KBM-7 (cell line): ENCODE results near the gene DMRTB1.

Source experiments
- DNase-seq: peaks from one replicate; pipeline ENCODE4 v3.0.0-alpha.2; 2015
- in situ Hi-C: fragments of 300-500 bp; cut with MboI; formaldehyde crosslinking; loops from 2 replicates; pipeline ENCODE4 v1.14.3; 2020; ENCODE audit warnings: low sequenced_read_pairs, low pct_unique_long_range_greater_than_20kb, mixed read lengths

The DMRTB1 gene

DNA sequence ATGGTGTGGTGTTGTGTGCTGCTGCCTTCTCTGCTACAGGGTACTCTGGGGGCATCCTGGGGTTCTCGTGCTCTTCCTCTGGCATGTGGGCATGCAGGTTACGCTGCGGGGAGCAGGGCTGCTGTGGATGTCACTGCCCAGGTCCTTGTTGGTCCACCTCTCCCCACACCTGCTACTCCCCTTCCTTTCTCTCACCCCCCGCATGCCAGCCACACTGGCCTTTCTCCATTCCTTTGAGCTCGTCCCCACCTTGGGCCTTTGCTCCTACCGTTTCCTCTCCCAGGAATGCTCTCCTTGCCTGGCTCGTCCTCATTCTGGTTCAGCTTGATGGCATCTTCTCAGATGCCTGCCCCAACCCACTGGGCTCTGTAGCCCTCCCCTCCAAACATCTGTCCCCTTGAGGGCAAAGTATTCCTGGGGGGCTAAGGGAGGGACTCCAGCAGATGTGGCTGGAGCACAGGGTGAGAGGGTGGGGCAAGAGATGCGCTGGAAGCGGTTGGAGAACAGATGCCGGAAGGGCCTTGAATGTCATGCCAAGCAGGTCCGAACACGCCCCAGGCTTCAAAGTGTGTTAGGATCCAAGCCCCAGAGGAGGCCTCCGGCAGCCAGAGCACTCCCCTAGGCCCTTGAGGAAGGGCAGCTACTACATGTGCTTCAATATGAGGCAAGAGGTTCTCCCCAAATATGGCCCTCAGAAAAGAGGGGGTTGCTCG, 23.4 kb downstream of the DMRTB1 start:
- in situ Hi-C loops = no loop called here
- DNase-seq = no peak

DNA sequence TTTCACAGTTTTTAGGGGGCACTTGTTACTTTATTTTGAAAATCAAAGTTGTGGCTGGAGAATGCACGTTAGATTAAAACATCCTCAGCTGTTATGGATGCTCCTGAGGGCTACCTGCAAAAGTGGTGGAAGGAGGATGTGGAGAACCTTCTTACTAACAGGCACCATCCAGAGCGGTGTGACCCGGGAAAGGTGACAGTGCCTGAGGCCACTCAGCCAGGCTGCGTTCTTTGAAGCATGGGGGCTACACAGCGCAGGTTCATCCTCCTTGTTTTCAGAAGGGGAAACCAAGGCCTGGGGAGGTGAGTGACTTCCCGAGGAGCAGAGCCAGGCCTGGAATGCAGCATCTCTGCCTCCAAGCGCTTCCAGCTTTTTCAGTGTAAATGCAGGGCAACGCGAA, 24.0 kb downstream of the DMRTB1 start:
- no peak for DNase-seq
- in situ Hi-C loops = no loop called here

DNA sequence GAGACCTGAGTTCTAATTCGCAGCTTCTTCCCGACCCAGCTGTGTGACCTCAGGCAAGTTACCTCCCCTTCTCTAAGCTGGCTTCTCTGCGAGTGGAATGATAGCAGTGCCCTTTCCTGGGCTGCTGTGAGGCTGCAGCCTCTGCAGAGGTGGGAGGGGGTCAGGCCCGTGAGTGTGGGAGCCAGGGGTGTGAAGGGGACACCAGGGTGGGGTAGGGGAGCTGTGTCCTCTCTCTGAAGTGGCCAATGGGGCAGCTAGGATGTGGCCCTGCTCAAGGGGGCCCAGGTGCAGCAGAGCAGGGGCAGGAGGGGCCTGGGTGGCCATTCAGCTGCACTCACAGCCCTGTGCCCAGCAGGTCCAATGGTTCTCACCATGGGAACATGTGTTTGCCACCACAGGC, 24.5 kb downstream of the DMRTB1 start:
- in situ Hi-C loops = no loop called here
- DNase-seq = no peak

DNA sequence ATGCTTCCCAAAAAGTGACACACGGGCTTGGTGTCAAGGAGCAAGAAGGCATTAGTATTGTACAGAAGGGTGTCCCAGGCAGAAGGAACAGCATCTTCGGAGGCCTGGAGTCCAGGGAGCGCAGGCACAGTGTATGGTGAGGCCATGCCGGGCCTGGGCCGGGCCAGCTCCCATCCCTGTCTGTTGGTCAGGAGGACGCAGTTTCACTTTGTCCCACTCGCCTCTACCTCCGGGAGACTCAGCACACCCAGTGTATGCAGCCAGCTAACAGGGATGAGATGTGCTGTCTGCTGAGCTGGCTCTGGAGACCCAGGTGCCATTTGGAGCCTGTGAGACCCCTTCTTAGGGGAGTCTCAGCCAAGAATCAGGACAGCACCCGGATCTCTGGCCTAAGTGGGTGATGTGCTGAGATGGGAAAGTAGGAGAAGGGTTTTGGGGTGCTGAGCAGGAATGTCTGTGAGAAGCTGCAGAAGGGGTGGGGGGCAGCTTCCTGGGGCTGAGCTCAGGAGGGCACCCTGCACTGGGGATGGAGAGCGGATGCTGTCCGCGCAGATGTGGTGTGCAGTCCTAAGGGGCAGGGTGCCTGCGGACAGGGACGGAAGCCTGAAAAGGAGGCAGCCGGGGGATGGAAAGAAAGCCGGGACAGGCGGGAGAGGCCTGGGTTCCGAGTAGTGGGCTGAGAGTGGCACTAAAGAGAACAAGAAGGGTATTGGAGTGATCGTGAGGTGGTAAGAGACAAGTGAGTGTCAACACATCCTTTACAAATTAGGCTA, 25.7 kb downstream of the DMRTB1 start:
- DNase-seq = no peak
- in situ Hi-C loops = no loop called here

DNA sequence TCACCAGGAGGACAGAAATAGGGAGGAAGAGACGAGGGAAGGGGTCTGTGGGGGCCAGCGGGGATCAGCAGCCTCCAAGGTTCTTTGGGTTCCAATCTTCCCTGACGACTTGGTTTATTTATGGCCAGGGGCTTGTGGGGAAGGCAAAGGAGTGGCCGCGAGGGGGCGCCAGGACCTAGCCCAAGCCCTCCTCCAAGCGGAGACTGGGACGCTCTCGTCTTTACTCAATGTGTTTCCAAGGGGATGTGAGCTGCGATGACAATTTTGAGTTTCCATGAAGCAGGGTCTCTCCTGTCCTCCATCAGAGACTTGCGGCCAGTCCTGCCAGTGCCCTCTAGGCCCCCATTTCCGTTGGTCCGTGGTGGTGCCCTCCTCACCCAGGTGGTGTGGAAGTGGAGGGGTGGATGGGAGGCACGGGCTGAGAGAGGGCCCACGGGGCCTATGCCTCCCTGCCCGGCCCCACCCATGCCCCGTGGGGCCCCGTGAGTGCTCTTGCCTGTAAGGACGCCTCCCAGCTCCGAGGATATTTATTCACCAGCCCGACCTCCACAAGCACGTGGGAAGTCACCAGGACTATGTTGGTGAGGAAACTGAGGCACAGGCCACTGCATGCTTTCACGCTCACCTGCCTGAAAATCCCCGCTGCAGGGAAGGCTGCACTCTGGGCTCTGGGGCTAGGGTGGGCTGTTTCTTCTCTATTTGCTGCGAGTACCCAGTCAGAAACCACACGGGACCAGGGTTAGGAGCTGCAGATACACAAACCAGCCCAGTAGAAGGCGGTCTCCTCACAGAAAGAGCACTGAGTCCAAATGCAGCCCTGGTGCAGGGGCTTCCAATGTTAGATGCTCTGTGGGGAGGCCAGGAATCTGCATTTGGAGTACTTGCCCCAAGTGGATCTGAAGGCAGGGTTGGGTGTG, 26.5 kb downstream of the DMRTB1 start:
- in situ Hi-C loops = no loop called here
- DNase-seq = peak; percentile 89

DNA sequence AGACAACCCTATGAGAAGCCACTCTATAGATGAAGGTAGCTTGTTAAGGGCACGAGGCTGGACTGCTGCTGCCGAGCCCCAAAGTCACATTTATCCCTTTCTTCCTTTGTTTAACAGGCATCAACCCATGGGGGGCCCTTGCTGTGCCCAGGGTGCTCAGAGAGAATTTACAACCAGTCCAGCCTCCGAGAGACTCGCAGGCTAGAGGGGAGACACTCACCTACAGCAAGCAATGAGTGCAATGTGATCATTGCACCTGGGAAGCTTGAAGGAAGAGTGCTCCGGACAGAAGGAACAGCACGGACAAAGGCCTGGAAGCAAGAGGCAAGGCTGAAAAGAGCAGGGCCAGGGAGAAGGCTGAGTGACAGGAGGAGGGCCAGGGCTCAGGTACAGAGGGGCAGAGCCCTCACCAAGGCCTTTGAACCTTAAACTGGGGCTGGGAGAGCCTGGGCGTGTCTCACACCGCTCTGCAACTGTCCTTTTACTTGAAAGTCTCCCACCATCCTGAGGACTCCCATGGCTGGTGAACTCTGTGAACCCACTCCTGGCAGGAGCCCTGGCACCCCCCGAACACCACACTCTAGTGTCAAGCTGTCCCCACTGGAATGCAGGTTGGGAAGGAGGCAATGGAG, 27.3 kb downstream of the DMRTB1 start:
- in situ Hi-C loops = no loop called here
- no peak for DNase-seq

DNA sequence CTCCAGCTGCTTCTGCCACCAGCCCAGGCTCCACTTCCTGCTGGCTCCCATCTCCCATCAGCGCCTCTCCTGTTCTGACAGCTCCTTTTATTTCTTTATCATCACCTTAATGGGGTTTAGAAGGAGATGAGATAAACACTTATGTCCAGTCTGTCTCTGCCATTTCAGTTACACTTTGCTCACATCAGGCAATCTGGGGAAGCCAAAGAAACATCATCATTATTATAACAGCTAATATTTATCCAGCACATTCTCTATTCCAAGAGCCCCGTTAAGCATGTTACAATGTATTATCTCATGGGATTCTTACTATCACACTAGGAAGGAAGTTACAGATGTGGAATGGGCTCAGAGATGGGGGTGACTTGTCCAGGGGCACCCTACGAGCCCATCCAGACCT, 31.2 kb downstream of the DMRTB1 start:
- DNase-seq = no peak
- in situ Hi-C loops = no loop called here

DNA sequence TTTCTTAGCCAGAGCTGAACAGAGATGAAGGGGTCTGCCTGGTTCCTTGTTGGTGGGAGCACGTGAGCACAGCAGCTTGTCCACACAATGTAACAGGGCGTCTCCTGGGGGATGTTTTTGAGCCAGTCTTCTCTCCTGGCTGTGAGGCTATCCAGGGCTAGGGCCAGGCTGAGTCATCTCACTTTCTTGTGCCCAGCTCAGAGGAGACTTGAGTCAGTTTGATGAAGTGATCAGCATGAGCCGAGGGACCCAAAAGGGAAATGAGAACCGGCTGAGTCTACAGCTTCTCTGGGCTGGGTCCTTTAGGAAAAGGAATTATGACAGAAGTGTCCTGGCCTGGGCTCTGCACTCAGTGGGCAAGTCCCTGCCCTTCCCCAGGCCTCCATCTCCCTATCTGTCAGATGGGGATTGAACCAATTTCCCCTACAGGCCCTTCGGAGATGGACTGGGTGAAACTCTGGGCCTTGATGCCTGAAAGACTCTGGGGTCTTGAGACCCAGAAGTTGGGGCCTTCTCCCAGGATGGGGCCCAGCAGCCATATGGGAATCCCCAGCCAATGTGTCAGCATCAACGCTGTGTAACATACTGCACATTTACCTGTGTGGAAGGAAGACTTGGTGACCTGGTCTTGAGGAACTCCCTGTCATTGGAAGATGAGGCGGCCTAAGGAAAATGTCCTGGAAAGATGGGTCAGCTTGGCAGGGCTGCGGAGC, 36.6 kb downstream of the DMRTB1 start:
- in situ Hi-C loops = no loop called here

DNA sequence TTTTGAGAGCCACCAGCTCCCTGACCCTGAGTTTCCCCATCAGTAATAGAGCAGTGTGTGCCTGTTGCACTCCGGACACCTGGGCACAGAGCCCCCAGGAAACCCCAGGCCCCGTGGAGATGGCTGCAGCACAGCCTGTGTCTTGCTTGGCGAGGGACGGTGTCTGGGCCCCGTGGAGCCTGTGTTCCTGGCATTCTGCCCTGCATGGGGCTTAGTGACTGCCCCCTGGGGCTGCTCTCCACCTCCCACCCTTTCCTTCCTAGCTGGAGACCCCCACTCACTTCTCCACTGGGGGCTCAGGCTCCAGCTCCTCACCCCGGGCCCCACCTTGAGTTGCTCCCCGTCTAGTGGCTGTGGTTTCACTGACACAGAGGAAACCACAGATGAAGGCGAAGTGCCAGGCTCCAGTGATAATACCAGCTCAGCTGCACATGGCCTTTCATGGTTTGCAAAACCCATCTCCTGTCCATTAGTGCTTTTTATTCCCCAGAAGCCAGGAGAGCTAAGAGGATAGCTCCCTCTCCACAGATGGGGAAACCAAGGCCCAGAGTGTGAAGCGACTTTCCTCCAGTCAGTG, 39.4 kb downstream of the DMRTB1 start:
- in situ Hi-C loops = no loop called here
- DNase-seq = peak; percentile 14

More for the DNA sequence above, 36.6 kb downstream of the DMRTB1 start:
- DNase-seq = no peak

DNA sequence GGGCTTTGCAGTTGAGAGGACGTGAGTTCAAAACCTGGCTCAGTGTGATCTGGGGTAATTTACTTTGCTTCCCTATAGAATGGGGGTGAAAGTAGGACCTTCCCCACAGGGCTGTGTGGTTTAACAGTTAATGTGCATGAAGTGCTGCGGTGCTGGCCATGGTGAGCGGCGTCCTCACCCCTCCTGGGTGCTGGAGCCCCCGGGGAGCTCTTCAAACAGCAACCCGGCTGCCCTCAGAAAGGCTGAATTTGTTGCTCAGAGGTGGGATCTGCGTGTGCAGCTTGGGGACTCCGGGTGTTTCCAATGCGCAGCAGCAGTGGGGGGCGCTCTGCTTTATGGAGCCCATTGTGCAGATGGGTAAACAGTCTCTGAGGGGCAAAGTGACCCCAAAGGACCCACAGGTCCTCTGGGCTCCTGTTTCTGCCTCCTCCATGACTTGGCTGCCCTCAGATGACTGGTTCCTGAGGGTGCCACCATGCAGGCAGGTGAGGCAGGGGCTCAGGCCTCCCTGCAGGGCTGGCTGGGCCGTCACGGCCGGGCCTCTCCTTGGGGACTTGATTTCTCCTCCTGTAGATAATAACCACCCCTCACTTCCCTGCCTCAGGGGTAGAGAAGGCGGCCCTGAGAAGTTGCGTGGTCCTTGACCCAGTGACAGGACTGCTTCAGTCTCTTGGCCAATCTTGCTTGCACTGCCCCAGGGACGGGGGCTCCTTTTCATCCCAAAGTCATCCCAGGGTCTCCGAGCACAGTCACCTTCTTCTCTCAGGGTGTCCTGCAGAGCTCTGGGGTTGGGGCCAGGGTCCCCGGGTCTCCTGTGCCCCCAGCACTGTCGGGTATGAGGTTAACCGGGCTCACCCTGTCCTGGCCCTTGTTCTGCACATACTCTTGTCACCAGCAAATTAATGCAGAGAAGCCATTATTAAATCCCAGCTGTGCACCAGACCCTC, 40.3 kb downstream of the DMRTB1 start:
- in situ Hi-C loops = no loop called here
- DNase-seq = no peak

DNA sequence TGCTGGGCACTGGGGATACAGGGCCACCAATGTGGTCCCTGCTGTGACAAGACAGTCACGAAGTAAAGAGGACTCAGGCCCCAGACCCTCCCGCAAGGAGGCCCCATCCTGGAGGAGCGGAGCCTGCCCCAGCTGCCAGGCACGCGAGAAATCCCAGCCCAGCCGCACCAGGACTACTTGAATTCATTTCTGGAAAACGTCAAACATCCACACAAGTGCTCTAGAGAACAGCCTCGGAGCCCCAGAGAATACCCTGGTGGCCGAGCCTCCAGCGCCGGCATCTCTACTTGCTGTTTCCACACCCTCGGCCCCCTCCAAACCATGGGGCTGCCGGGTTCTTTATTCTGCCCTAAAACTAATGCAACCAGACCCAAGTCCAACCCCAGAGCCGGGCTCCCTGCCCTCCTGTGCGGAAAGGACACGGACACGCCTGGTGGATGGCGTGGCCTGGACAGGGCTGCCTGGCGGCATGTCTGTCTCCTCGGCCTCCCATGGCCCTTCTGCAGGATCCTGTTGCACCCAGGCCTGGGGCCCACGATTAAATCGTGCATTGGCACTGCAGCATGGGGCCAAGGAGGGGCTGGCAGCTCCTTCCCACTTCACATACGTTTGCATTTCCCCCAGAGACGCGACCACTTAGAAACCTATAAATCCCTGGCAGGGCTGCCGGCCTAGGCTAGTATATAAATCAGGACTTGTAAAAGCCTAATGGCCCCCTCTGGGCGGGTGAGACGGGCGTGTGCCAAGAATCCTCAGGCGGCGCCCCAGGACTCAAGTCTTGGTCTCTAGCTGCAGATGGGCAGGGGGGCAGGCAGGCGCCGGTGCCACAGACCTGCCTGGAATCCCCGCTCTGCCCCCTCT, 41.2 kb downstream of the DMRTB1 start:
- in situ Hi-C loops = no loop called here
- DNase-seq = no peak

DNA sequence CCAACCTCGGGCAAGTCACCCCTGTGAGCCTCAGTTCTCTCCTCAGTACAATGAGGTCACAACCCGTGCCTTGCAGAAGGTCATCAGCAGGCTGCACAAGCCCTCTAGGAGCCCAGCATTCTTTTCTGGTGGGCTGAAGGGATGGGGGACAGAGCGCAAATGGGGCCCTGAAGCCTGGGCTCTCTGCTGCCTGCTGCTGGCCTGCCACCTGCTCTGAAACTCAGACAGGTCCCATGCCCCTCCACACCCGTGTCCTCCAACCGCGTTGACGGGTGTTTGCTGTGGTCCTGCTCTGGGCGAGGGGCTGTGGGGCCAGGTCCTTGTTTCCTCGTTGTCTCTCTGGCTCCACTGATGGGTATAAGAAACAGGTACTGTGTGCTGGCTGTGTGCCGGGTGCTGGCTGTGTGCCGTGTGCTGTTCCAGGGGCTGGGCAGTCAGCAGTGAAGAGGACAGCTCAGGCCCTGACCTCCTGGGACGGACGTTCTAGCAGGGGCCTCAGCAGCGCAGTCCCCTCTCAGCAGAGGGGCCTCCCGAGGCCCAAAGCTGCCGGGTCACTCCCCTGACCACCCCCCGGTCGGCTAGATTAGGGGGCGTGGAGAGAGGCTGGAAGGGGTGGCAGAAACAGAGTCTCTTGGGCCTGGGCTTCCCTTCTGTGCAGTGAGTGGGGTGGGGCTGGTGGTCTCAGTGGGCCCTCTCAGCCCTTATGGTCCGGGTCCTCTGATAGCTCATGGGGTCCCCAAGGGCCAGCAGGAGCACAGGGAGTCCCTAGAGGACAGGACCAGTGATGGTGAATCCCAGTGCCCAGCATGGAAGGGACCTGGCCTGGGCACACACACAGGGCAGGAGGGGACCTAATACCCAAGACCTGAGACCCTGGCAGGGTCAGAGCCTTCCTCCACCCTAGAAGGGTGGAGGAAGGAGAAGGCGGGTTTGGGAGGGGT, 42.1 kb downstream of the DMRTB1 start:
- in situ Hi-C loops = no loop called here

DNA sequence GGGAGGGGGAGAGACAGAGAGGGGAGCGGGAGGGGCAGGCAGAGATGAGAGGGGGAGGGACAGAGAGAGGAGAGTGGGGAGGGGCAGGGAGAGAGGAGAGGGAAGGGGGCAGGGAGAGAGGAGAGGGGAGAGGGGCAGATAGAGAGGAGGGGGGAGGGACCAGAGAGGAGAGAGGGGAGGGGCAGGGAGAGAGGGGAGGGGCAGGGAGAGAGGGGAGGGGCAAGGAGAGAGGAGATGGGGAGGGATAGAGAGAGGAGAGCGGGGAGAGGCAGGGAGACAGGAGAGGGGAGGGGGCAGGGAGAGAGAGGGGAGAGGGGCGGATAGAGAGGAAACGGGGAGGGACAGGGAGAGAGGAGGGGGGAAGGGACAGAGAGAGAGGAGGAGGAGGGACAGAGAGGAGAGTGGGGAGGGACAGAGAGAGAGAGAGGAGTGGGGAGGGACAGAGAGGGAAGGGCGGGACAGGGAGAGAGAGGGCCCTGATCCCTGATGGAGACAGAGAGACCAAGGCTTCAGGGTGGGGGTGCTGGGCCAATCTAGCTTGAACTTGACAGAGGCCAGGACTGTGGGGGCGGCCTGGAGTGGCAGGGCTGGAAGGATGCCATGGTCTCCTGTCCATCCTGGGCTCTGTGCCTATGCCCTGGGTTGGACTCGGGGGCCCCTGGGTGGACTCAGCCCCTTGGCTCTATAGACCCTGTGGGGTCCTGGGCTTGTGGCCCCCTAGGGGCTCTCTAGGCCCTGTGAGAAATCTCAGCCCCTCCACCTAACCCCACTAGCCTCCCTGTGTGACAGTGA, 43.6 kb downstream of the DMRTB1 start:
- in situ Hi-C loops = no loop called here
- DNase-seq = no peak

More for the DNA sequence above, 42.1 kb downstream of the DMRTB1 start:
- DNase-seq = no peak

DNA sequence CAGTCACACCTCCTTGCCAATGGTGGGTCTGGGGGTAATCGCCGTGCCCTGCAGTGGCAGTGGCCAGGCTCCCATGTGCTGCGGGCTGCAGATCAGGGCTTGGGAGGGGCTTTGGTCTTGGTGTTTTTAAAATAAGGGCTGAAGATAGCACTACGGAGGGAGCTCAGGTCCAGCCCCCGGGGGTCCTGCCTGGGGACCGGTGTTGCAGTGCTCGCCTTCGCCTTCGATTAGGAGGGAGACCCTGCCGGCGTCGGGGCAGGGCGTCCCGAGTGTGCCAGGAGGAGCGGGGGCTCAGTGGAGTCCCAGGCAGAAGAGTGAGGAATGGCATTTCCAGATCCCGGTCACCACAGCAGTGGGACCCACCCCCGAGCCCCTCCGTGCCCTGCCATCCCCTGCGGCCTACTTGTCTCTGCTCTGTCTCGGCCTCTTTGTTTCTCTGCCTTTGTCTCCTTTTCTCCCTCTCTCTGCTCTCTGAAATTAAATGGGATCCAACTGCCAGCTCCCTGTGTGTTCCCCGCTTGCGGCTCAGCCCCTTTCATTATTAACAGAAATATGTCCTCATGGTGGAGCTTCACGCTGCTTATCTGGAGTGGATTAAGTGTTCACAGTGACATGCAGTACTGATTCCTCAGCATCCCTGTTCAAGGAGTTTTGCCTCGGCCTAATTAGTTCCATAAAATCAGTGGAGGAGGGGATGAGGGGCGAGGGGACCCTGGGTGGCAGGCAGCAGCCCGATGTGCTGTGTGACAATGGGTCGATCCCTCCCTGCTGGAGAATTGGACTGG, 44.4 kb downstream of the DMRTB1 start:
- no peak for DNase-seq
- in situ Hi-C loops = no loop called here
